Naive B cell (primary cell): Measurements from ENCODE around the gene LONP2. TPM values are rescaled to one million over a fixed set of nuclear protein-coding genes. Genes with fewer than 3 reads are reported as not detected.
"Not testable (repeated sequence)": the region's sequence is repeated elsewhere in the genome, so short reads cannot be mapped to it uniquely, and the experiment has no call there.

Experiments used
- ATAC-seq, 2 donors: fragments of 150-1000 bp; cut with Tn5 transposase; 2 replicates each; pipeline ENCODE4 v1.10.0; 2021; ENCODE audit warnings: low read depth in 2 of 2, mild to moderate bottlenecking in 2 of 2, moderate library complexity in 2 of 2
- DNase-seq: peaks from one replicate; pipeline ENCODE4 v3.0.0; 2022
- H3K27ac Mint-ChIP-seq, 6 donors: one replicate each; pipeline ENCODE4 v1.8.0; 2020 to 2022; ENCODE audit warnings: mild to moderate bottlenecking in 6 of 6, mixed read lengths in 6 of 6, moderate library complexity in 5 of 6, inconsistent platforms in 2 of 6
- H3K27me3 Mint-ChIP-seq, 3 donors: one replicate each; pipeline ENCODE4 v1.8.0; 2021 to 2022; ENCODE audit warnings: mixed read lengths in 3 of 3, mild to moderate bottlenecking in 1 of 3
- H3K36me3 Mint-ChIP-seq, 2 donors: one replicate each; pipeline ENCODE4 v1.8.0; 2020 to 2022; ENCODE audit warnings: mixed read lengths in 2 of 2, inconsistent platforms in 1 of 2, mild to moderate bottlenecking in 1 of 2
- H3K4me1 Mint-ChIP-seq, 3 donors: one replicate each; pipeline ENCODE4 v1.8.0; 2020 to 2022; ENCODE audit warnings: mixed read lengths in 3 of 3, inconsistent platforms in 1 of 3, mild to moderate bottlenecking in 1 of 3, moderate library complexity in 1 of 3
- H3K4me3 Mint-ChIP-seq, 8 donors: one replicate each; pipeline ENCODE4 v1.8.0; 2020 to 2022; ENCODE audit warnings: mild to moderate bottlenecking in 8 of 8, mixed read lengths in 8 of 8, moderate library complexity in 8 of 8, inconsistent platforms in 2 of 8
- H3K9me3 Mint-ChIP-seq, 7 donors: one replicate each; pipeline ENCODE4 v1.8.0; 2020 to 2022; ENCODE audit warnings: mixed read lengths in 7 of 7, mild to moderate bottlenecking in 5 of 7, inconsistent platforms in 2 of 7, moderate library complexity in 1 of 7
- polyA plus RNA-seq, 6 donors: library from polyadenylated mRNA; unstranded; fragments of 300-500 nt; fragmentation: Illumina TruSeq; gene quantifications; one replicate each; pipeline ENCODE4 v1.2.3, GENCODE V29; 2021; ENCODE audit warnings: low read depth in 6 of 6

The LONP2 gene
- polyA plus RNA-seq, 6 donors from 2014 or later, result 32.1 to 38.9 (median 34.8) TPM

DNA sequence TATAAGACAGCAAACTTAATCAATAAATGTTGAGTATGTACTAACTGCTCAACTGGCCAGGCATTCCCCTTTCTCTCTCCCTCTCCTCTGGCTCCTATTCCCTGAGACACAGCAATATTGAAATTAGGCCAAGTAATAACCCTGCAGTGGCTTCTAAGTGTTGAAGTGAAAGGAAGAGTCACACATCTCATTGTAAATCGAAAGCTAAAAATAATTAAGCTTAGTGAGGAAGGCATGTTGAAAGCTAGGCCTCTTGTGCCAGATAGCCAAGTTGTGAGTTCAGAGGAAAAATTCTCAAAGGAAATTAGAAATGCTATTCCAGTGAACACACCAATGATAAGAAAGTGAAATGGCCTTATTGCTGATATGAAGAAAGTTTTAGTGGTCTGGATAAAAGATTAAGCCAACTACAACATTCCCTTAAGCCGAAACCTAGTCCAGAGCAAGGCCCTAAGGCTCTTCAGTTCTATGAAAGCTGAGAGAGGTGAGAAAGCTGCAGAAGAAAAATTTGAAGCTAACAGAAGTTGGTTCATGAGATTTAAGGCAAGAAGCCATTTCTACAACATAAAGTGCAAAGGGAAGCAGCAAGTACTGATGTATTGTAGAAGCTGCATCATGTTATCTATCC, 38.6 kb downstream of the LONP2 start:
- no peak overlapping the region for H3K4me3 Mint-ChIP-seq
- no peak overlapping the region for H3K27ac Mint-ChIP-seq
- H3K27me3 Mint-ChIP-seq, result no peaks in the 10 kb centered on the region
- ATAC-seq (no peak), DNase-seq (no peak)
- H3K4me1 Mint-ChIP-seq, result peaks cover 0 to 4% (median 0%) of the 10 kb centered on the region in 3 donors
- H3K36me3 Mint-ChIP-seq, result peaks cover 35 to 56% of the 10 kb centered on the region in 2 donors
- peaks cover 0 to 26% (median 17%) of the 10 kb centered on the region in 7 donors for H3K9me3 Mint-ChIP-seq

DNA sequence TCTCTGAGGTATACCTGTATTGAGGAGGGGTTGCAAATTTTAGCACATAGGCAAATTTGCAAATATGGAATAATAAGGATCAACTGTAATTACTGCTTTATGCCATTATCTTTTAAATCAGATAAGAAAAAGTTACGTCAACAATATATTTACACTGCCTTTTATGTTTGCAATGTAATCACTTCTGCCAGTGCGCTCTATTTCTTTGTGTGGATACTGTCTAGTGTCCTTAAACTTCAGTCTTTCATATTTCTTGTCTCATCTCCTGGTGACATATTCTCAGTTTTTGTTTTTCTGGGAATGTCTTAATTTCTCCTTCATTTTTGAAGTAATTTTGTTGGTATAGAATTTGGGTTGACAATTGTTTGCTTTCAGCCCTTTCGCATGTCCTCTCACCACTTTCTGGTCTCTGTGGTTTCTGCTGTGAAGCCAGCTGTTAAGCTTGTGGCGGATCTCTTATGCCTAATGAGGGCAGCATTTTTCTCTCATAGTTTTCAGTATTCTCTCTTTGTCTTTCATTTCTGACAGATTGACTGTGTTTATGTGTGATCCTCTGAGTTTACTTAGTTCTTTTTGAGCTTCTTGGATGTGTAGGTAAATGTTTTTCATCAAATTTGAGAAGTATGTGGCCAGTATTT, 40.8 kb downstream of the LONP2 start:
- no peaks in the 10 kb centered on the region for H3K27me3 Mint-ChIP-seq
- no peak overlapping the region for H3K4me3 Mint-ChIP-seq
- DNase-seq (no peak), ATAC-seq (no peak)
- H3K9me3 Mint-ChIP-seq, result peaks cover 0 to 28% (median 17%) of the 10 kb centered on the region in 7 donors
- H3K36me3 Mint-ChIP-seq, result peaks cover 36 to 50% of the 10 kb centered on the region in 2 donors
- H3K27ac Mint-ChIP-seq, result peak overlapping the region in 2 of 6 donors; percentile 44 to 75
- peaks cover 0 to 4% (median 0%) of the 10 kb centered on the region in 3 donors for H3K4me1 Mint-ChIP-seq

DNA sequence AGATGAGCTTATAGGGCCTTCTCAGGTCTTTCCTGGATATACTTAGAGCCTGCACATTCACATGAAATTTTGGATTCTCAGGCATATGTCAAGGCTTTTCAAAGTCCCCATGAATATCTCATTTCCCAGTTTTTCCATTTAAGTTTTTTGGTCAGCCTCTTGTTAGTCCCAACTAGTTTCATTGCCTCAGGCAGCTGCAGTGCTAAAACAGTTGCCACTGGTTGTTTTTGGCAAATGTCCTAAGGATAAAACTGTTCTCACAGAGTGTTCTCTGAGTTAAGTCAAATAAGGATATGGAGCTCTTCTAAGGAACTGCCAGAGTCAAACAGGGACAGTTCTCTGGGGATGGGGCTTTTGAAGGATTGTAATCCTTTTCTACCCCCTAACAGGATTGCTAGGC, 43.1 kb downstream of the LONP2 start:
- Mint-ChIP-seq H3K27me3 (no peaks in the 10 kb centered on the region), H3K36me3 (peaks cover 43 to 50% of the 10 kb centered on the region in 2 donors), H3K4me1 (peaks cover 0 to 4% (median 0%) of the 10 kb centered on the region in 3 donors), H3K9me3 (peaks cover 0 to 28% (median 17%) of the 10 kb centered on the region in 7 donors), H3K4me3 (no peak overlapping the region), H3K27ac (peak overlapping the region in 1 of 6 donors; percentile 64)
- no peak for ATAC-seq
- DNase-seq, result no peak

DNA sequence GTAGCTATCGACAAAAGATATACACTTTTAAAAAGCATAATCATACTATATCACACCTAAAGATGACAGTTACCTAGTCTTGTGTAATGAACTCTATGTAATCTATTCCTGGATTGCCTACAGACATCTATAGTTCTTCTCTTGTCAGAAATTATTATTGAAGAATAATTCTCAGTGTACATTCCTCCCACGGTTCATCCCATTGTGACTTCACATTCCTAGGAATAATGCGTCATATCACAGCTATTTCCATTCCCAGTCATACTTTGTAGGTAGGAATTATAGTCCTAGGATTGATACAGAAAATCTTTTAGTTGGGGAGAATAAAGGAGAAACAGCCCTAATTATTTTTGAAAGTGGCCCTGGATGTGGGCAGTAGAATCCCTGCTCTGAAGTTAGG, 47.2 kb downstream of the LONP2 start:
- peaks cover 29 to 43% of the 10 kb centered on the region in 2 donors for H3K36me3 Mint-ChIP-seq
- DNase-seq, result no peak

DNA sequence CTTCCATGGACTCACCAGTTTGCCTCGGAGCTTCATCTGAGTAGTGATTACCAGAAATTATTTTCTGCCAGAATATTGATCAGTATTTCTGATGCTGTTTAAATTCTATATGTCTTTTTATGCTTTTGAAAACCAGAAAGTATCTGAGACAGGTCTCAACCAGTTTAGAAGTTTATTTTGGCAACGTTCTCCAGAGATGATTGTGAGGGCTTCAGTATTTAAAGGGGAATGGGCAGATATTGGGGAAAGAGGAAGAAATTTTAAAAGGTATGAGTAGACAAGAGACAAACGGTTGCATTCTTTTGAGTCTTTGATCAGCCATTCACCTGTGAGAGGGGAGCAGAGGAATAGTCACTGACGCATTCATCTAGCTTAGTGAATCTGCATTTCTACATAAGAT, 47.7 kb downstream of the LONP2 start:
- Mint-ChIP-seq H3K36me3 (peaks cover 25 to 41% of the 10 kb centered on the region in 2 donors), H3K4me1 (peaks cover 0 to 2% (median 0%) of the 10 kb centered on the region in 3 donors), H3K27me3 (no peaks in the 10 kb centered on the region), H3K27ac (peak overlapping the region in 1 of 6 donors; percentile 5), H3K9me3 (peaks cover 0 to 12% (median 6%) of the 10 kb centered on the region in 7 donors), H3K4me3 (no peak overlapping the region)
- ATAC-seq, result no peak
- no peak for DNase-seq

More for the DNA sequence above, 47.2 kb downstream of the LONP2 start:
- H3K9me3 Mint-ChIP-seq, result peaks cover 0 to 16% (median 11%) of the 10 kb centered on the region in 7 donors
- peak overlapping the region in 1 of 6 donors; percentile 5 for H3K27ac Mint-ChIP-seq
- H3K4me3 Mint-ChIP-seq, result no peak overlapping the region
- no peaks in the 10 kb centered on the region for H3K27me3 Mint-ChIP-seq
- peaks cover 0 to 2% (median 0%) of the 10 kb centered on the region in 3 donors for H3K4me1 Mint-ChIP-seq
- no peak for ATAC-seq

DNA sequence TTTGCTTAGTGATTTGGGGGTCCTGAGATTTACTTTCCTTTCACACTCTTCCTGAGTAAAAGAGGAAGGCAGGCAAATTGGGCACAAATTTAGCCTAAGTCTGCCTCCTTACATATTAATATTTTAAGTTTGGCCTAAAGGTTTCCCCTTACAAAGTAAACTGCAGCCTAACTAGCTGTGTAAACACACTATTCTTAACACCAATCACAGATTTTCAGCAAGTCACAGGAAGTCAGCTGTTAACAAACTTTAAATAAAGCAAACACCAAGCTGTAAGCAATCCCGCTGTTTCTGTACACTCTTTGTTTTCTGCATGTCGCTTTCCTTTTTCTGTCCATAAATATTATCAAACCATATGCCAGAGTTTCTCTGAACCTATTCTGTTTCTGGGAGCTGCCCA, 48.4 kb downstream of the LONP2 start:
- Mint-ChIP-seq H3K27me3 (no peaks in the 10 kb centered on the region), H3K4me1 (peaks cover 0 to 2% (median 0%) of the 10 kb centered on the region in 3 donors), H3K27ac (no peak overlapping the region), H3K36me3 (peaks cover 18 to 39% of the 10 kb centered on the region in 2 donors), H3K4me3 (no peak overlapping the region), H3K9me3 (peaks cover 0 to 5% (median 0%) of the 10 kb centered on the region in 7 donors)
- DNase-seq (no peak), ATAC-seq (no peak)

DNA sequence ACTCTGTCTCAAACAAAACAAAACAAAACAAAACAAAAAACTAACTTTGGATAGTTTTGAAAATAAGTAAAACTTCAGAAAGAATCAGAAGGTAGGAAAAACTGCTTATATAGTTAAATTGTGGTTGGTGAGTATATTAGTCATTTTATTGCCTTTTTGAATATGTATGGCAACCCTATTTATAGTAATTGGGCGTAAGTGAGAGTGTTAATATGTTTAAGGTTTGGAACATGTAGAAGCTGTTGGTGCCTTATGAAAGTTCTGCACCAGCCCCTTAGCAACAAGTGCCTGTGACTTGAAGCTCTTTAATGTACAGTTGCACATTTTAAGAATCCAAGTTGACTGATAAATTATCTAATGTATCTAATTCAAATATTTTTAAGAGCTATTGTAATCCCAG, 50.6 kb downstream of the LONP2 start:
- H3K27me3 Mint-ChIP-seq, result no peaks in the 10 kb centered on the region
- H3K4me3 Mint-ChIP-seq, result no peak overlapping the region
- H3K27ac Mint-ChIP-seq, result no peak overlapping the region
- ATAC-seq (no peak), DNase-seq (no peak)
- H3K4me1 Mint-ChIP-seq, result peaks cover 0 to 2% (median 0%) of the 10 kb centered on the region in 3 donors
- H3K36me3 Mint-ChIP-seq, result peaks cover 9 to 28% of the 10 kb centered on the region in 2 donors
- H3K9me3 Mint-ChIP-seq, result no peaks in the 10 kb centered on the region

DNA sequence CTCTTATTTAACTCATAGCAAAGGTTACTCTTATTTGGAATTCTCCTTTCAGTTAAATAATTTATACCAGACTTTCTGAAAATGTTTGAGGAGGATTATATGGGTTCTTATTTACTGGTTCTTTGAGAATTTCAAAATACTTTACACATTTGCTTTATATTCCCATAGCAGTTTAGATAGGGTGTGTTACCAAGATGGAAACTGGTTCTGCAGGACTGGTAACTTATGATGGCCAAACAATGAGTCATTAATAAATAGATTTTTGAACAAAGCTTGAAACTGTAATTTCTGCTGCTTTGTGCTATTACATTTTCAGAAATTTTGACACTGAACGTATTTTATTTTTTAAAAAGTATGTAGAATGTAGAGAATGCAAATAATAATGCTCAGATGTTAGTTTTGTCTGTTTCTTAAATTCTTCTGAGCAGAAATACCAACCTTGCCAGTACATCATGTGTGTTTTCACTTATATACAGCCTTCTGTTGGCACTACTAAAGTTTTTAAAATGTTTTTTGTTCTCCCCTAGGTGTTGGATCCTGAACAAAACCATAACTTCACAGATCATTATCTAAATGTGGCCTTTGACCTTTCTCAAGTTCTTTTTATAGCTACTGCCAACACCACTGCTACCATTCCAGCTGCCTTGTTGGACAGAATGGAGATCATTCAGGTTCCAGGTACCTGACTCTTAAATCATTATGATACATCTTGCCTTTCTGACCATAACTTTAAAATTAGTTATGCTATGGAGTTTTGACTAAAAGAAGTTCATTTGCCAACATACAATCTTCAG, 51.6 kb downstream of the LONP2 start:
- Mint-ChIP-seq H3K4me3 (no peak overlapping the region), H3K27me3 (no peaks in the 10 kb centered on the region), H3K27ac (no peak overlapping the region), H3K4me1 (peaks cover 0 to 2% (median 0%) of the 10 kb centered on the region in 3 donors), H3K9me3 (no peaks in the 10 kb centered on the region), H3K36me3 (peaks cover 9 to 34% of the 10 kb centered on the region in 2 donors)
- ATAC-seq (no peak), DNase-seq (no peak)

DNA sequence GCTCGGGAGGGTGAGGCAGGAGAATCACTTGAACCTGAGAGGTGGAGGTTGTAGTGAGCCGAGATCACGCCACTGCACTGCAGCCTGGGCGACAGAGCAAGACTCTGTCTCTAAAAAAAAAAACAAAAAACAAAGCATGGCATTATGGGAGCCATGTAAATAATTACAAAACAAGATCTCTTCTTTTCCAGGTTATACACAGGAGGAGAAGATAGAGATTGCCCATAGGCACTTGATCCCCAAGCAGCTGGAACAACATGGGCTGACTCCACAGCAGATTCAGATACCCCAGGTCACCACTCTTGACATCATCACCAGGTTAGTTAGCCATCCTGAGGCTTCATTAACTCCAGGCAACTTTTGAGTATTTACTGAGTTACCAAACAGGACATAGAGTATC, 55.4 kb downstream of the LONP2 start:
- Mint-ChIP-seq H3K36me3 (peaks cover 22 to 37% of the 10 kb centered on the region in 2 donors), H3K9me3 (no peaks in the 10 kb centered on the region), H3K27ac (peak overlapping the region in 1 of 6 donors; percentile 84), H3K4me1 (no peaks in the 10 kb centered on the region), H3K27me3 (no peaks in the 10 kb centered on the region), H3K4me3 (no peak overlapping the region)
- DNase-seq (no peak), ATAC-seq (no peak)

DNA sequence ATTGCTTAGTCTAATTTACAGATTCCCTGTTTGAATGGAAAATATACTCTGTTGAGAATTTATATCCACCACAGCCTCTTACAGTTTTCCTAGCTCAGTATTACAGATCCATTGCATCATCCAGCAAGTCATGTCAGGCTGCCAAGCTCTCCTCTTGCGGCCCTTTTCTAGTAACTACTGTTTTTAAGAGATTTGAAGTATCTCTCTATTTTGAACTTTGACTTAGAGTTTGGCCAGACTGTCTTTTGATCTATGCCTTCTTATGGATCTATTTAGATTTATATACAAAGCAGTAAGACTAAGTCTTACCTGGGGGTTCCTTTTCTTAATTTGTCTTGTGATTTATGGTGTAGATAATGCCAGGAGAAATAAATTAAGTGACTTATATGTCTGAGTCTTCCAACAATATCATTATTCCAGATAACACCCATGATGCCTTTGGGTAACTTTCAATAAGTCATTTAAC, 56.3 kb downstream of the LONP2 start:
- no peaks in the 10 kb centered on the region for H3K27me3 Mint-ChIP-seq
- DNase-seq, result no peak
- peak overlapping the region; percentile 20 to 64 (median 25) for H3K27ac Mint-ChIP-seq
- no peak for ATAC-seq
- H3K9me3 Mint-ChIP-seq, result no peaks in the 10 kb centered on the region
- no peak overlapping the region for H3K4me3 Mint-ChIP-seq
- H3K4me1 Mint-ChIP-seq, result no peaks in the 10 kb centered on the region
- H3K36me3 Mint-ChIP-seq, result peaks cover 30 to 37% of the 10 kb centered on the region in 2 donors

DNA sequence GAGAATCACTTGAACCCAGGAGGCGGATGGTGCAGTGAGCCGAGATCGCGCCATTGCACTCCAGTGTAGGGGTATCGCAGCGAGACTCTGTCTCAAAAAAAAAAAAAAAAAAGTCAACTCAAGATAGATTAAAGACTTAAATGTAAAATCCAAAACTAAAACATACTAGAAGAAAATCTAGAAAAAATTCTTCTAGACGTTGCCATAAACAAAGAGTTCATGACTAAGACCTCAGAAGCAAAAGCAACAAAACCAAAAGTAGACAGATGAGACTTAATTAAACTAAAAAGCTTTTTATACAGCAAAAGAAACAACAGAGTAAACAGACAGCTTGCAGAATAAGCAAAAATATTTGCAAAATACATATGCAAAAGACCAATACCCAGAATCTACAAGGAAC, 64.4 kb downstream of the LONP2 start:
- H3K27ac Mint-ChIP-seq, result peak overlapping the region in 1 of 6 donors; percentile 12
- H3K27me3 Mint-ChIP-seq, result no peaks in the 10 kb centered on the region
- peaks cover 10 to 62% (median 55%) of the 10 kb centered on the region in 7 donors for H3K9me3 Mint-ChIP-seq
- no peaks in the 10 kb centered on the region for H3K4me1 Mint-ChIP-seq
- ATAC-seq, result no peak
- DNase-seq, result no peak
- no peak overlapping the region for H3K4me3 Mint-ChIP-seq
- H3K36me3 Mint-ChIP-seq, result peaks cover 74 to 75% of the 10 kb centered on the region in 2 donors

DNA sequence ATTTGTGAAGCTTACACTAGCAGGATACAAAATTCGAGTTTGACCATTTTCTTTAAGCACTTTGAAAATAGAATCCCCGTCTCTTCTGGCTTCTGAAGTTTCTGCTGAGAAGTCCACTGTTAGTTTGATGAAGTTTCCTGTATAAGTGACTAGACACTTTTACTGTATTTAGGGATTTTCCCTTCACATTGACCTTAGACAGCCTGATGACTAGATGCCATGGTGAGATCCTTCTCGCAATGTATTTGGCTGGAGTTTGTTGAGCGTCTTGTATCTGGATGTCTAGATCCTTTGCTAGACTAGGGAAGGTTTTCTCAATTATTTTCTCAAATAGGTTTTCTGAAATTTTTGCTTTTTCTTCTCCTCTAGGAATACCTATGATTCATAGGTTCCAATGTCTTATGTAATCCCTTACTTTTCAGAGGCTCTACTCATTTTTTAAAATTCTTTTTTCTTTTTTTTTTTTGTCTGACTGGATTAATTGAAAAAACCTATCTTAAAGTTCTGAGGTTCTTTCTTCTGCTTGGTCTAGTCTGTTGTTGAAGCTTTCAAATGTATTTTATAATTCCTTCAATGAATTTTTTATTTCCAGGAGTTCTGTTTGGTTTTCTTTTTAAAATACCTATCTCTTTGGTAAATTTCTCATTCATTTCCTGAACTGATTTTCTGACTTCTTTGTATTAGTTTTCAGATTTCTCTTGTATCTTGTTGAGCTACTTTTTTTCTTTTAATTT, 67.0 kb downstream of the LONP2 start:
- peaks cover 10 to 68% (median 60%) of the 10 kb centered on the region in 7 donors for H3K9me3 Mint-ChIP-seq
- no peak for ATAC-seq
- H3K4me3 Mint-ChIP-seq, result no peak overlapping the region
- H3K4me1 Mint-ChIP-seq, result peaks cover 0 to 5% (median 3%) of the 10 kb centered on the region in 3 donors
- DNase-seq, result no peak
- H3K27me3 Mint-ChIP-seq, result no peaks in the 10 kb centered on the region
- peaks cover 77 to 80% of the 10 kb centered on the region in 2 donors for H3K36me3 Mint-ChIP-seq
- peak overlapping the region in 1 of 6 donors; percentile 49 for H3K27ac Mint-ChIP-seq

DNA sequence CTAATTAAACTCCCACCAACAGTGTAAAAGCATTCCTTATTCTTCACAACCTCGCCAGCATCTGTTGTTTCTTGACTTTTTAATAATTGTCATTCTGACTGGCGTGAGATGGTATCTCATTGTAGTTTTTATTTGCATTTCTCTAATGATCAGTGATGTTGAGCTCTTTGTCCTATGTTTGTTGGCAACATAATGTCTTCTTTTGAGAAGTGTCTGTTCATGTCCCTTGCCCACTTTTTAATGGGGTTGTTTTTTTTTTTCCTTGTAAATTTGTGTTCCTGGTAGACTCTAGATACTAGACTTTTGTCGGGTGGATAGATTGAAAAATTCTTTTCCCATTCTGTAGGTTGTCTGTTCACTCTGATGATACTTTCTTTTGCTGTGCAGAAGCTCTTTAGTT, 69.8 kb downstream of the LONP2 start:
- Mint-ChIP-seq H3K4me1 (peaks cover 15 to 19% (median 16%) of the 10 kb centered on the region in 3 donors), H3K27ac (peak overlapping the region in 1 of 6 donors; percentile 18), H3K36me3 (peaks cover 58 to 61% of the 10 kb centered on the region in 2 donors), H3K9me3 (peaks cover 6 to 52% (median 46%) of the 10 kb centered on the region in 7 donors)
- H3K27me3 Mint-ChIP-seq, DNase-seq, H3K4me3 Mint-ChIP-seq, ATAC-seq: not testable (repeated sequence)
